22Rv1 (cell line): Measurements from ENCODE around the gene ETS1.

Experiments
- ZFX ChIP-seq: fragments of 450-650 bp; IDR thresholded peaks from 2 replicates; pipeline ENCODE4 v1.6.1; 2017; ENCODE audit warnings: antibody characterized with exemption, borderline replicate concordance
- TF ChIP-seq, protein P1 (sequence below): fragments of 450-650 bp; IDR thresholded peaks from 2 replicates; pipeline ENCODE4 v1.5.1; 2017; ENCODE audit warnings: mild to moderate bottlenecking

DNA sequence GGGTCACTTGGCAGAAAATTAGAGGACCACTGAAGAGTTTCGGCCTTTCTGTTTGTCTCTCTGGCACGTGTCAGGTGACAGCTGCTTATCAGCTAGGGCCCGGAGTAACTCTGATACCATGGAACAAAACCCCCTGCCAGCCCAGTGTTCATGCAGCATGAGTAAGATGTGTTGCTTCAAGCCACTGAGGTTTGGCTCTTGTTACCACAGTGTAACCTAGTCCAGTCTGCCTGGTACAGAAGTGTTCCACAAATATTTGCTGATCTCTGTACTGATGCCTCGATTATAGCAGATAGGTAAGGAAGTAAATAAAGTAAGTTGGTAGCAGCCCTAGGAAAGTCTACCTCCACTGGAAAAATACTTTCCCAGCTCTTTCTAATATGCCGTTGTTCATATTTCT is 20.5 kb upstream of the ETS1 start:
- TF ChIP-seq, protein P1, sequence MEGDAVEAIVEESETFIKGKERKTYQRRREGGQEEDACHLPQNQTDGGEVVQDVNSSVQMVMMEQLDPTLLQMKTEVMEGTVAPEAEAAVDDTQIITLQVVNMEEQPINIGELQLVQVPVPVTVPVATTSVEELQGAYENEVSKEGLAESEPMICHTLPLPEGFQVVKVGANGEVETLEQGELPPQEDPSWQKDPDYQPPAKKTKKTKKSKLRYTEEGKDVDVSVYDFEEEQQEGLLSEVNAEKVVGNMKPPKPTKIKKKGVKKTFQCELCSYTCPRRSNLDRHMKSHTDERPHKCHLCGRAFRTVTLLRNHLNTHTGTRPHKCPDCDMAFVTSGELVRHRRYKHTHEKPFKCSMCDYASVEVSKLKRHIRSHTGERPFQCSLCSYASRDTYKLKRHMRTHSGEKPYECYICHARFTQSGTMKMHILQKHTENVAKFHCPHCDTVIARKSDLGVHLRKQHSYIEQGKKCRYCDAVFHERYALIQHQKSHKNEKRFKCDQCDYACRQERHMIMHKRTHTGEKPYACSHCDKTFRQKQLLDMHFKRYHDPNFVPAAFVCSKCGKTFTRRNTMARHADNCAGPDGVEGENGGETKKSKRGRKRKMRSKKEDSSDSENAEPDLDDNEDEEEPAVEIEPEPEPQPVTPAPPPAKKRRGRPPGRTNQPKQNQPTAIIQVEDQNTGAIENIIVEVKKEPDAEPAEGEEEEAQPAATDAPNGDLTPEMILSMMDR: no peak
- TF ChIP-seq ZFX: no peak
